HUES48 (cell line): ENCODE measurements around the gene DYSF.

Source experiments
- H3K27ac ChIP-seq: one replicate; pipeline ENCODE4 v1.7.0; 2013; ENCODE audit warnings: low read depth, low read length, inconsistent platforms
- H3K27me3 ChIP-seq: 2 replicates; pipeline ENCODE4 v1.6.1; 2013; ENCODE audit warnings: mild to moderate bottlenecking, low read length; ENCODE audit not compliant: control insufficient read depth, insufficient read depth
- H3K36me3 ChIP-seq: 2 replicates; pipeline ENCODE4 v1.6.1; 2013; ENCODE audit warnings: low read length; ENCODE audit not compliant: control insufficient read depth, insufficient read depth
- H3K4me1 ChIP-seq: 2 replicates; pipeline ENCODE4 v1.6.1; 2013; ENCODE audit warnings: mild to moderate bottlenecking, low read length; ENCODE audit not compliant: control insufficient read depth, insufficient read depth
- H3K4me3 ChIP-seq: 2 replicates; pipeline ENCODE4 v1.5.1; 2013; ENCODE audit warnings: mild to moderate bottlenecking, low read depth, low read length
- H3K9ac ChIP-seq: 2 replicates; pipeline ENCODE4 v1.6.1; 2013; ENCODE audit warnings: mild to moderate bottlenecking, low read depth, low read length, moderate library complexity
- H3K9me3 ChIP-seq: 2 replicates; pipeline ENCODE4 v1.6.1; 2013; ENCODE audit warnings: low read length; ENCODE audit not compliant: control insufficient read depth, insufficient read depth

Gene DYSF

DNA sequence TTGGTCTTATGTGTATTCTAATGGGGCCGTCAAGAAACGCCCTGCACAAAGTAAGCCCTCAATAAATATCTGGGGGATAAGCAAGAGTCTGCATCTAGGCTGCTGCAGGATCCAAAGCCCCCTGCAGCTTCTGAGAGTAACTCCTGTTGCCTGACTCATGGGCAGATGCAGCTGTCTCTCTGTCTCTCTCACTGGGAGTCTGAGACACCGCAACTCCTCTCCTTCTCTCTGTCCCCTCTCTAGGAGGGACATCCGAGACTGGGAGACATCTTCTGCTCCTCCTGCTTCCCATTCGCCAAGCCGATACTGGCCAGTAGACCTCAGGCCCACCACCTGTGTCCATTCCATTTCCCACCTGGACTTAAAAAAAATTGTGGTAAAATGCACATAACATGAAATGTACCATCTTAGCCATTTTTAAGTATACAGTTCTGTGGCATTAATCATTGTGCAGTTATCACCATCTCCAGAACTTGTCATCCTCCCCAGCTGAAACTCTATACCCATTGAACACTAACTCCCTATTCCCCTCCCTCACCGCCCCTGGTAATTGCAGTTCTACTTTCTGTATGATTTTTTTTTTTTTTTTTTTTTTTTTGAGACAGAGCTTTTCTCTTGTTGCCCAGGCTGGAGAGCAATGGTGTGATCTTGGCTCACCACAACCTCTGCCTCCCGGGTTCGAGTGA lies 20.1 kb downstream of the DYSF start:
- Histone ChIP-seq H3K27ac (no peak overlapping the region), H3K9ac (no peak overlapping the region), H3K36me3 (no peaks in the 10 kb centered on the region), H3K27me3 (peaks cover 14% of the 10 kb centered on the region), H3K4me1 (peaks cover 5% of the 10 kb centered on the region; the same call in 1 of the 2 replicates), H3K4me3 (no peak overlapping the region), H3K9me3 (no peaks in the 10 kb centered on the region)

- no peaks in the 10 kb centered on the region for H3K36me3 ChIP-seq
- no peak overlapping the region for H3K9ac ChIP-seq
- H3K9me3 ChIP-seq, result no peaks in the 10 kb centered on the region
- peaks cover 5% of the 10 kb centered on the region; the same call in 1 of the 2 replicates for H3K4me1 ChIP-seq
- no peak overlapping the region for H3K27ac ChIP-seq
- H3K4me3 ChIP-seq, result no peak overlapping the region
- peaks cover 6% of the 10 kb centered on the region for H3K27me3 ChIP-seq
Measured at GRCh38 chr2:71474116-71474743, 20.9 kb downstream of the DYSF start.

GRCh38 chr2:71474744-71475397 lies 21.5 kb downstream of the DYSF start:
- Histone ChIP-seq H3K27me3 (no peaks in the 10 kb centered on the region; the same call in 1 of the 2 replicates), H3K4me3 (no peak overlapping the region), H3K4me1 (peaks cover 5% of the 10 kb centered on the region; the same call in 1 of the 2 replicates), H3K36me3 (no peaks in the 10 kb centered on the region), H3K9ac (no peak overlapping the region), H3K27ac (no peak overlapping the region), H3K9me3 (no peaks in the 10 kb centered on the region)

DNA sequence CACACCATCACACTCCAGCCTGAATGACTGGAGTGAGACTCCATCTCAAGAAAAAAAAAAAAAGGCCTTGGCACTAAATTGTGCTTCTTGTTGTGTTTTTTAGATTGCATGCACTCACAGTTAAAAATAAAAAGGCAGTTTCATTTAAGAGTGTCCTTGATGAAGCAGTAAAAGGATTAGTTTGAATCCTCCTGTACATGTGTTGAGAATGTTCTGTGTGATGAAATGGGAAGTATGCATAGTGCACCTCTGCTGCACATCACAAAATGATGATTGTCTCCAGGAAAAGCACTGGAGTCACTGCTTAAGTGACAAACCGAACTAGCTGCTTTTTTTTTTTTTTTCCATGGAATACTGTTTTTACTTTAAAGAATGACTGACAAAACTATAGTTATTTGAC lies 23.1 kb downstream of the DYSF start:
- no peaks in the 10 kb centered on the region for H3K27me3 ChIP-seq
- H3K27ac ChIP-seq, result no peak overlapping the region
- no peak overlapping the region for H3K4me3 ChIP-seq
- H3K36me3 ChIP-seq, result no peaks in the 10 kb centered on the region
- peaks cover 5% of the 10 kb centered on the region; the same call in 1 of the 2 replicates for H3K4me1 ChIP-seq
- H3K9me3 ChIP-seq, result no peaks in the 10 kb centered on the region
- H3K9ac ChIP-seq, result no peak overlapping the region

DNA sequence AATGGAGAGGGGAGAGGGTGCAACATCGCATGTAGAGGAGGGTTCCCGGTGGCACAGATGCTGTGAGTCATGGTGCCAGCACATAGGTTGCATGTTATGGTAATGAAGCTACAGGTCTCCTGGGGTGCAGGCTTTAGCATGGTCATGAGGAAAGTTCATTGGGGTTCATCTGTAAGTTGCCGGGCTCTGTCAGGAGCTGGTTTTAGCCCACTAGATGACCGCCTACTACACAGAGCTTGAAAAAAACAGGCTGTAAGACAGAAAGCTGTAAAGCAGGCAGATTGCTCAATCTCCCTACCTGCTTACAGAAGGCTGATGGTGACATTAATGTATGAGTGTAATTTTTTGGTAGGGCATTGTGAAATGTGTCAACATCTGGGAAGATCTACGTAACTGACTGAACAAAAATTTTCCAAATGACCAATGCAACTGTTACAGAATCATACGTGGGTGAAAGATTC lies 23.9 kb downstream of the DYSF start:
- Histone ChIP-seq H3K36me3 (no peaks in the 10 kb centered on the region), H3K4me3 (no peak overlapping the region), H3K27ac (no peak overlapping the region), H3K27me3 (no peaks in the 10 kb centered on the region), H3K9ac (no peak overlapping the region), H3K9me3 (no peaks in the 10 kb centered on the region), H3K4me1 (peaks cover 9% of the 10 kb centered on the region)

DNA sequence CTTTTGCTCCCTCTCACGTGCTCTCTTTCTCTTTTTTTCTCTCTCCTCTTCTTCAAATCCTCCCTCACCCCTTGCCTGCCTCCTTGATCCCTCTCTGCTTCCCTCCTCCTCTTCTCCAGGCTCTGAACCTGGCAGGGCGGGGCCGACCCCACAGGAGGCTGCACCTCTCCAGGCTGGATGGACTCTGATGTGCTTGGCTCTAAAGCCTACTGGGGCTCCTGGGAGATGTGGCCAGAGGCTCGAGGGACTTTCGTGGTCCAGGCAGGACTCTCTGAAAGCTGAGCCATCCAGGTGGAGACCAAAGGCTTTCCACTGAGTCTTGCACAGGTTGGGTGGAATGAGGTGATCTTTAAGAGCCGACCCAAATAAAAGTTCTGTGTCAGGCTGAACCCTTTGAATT lies 25.4 kb downstream of the DYSF start:
- Histone ChIP-seq H3K4me3 (no peak overlapping the region), H3K27ac (no peak overlapping the region), H3K9me3 (no peaks in the 10 kb centered on the region), H3K36me3 (no peaks in the 10 kb centered on the region), H3K27me3 (no peaks in the 10 kb centered on the region), H3K4me1 (peaks cover 11% of the 10 kb centered on the region), H3K9ac (no peak overlapping the region)

GRCh38 chr2:71479261-71479660 lies 25.9 kb downstream of the DYSF start:
- Histone ChIP-seq H3K27ac (no peak overlapping the region), H3K27me3 (no peaks in the 10 kb centered on the region), H3K9me3 (no peaks in the 10 kb centered on the region), H3K9ac (no peak overlapping the region), H3K36me3 (no peaks in the 10 kb centered on the region), H3K4me1 (peaks cover 11% of the 10 kb centered on the region), H3K4me3 (no peak overlapping the region)

GRCh38 chr2:71481111-71481510 lies 27.8 kb downstream of the DYSF start:
- no peaks in the 10 kb centered on the region for H3K36me3 ChIP-seq
- no peaks in the 10 kb centered on the region for H3K9me3 ChIP-seq
- no peak overlapping the region for H3K4me3 ChIP-seq
- H3K27ac ChIP-seq, result no peak overlapping the region
- H3K4me1 ChIP-seq, result peaks cover 11% of the 10 kb centered on the region
- H3K9ac ChIP-seq, result no peak overlapping the region
- no peaks in the 10 kb centered on the region for H3K27me3 ChIP-seq

DNA sequence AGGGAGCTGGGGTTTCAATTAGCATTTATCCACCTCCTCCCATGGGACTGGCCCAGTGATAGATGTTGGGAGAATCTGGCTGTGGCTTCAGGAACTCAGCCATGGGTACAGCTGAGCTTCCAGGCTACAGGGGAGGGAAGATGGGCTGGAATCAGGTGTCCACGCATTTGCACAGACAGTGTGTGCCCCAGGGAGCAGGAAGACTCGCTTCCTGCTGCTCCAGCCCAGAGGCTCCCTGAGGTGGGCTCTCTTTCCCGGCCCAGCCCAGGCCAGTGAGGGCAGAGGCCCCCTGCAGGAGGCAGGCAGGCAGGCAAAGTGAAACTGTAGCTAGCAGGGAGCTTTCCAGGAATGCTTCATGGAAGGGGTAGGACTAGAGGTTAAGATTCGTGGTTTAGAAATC lies 28.7 kb downstream of the DYSF start:
- Histone ChIP-seq H3K27ac (no peak overlapping the region), H3K4me1 (peaks cover 8% of the 10 kb centered on the region), H3K36me3 (no peaks in the 10 kb centered on the region), H3K27me3 (no peaks in the 10 kb centered on the region), H3K9me3 (no peaks in the 10 kb centered on the region), H3K9ac (no peak overlapping the region), H3K4me3 (no peak overlapping the region)

- Histone ChIP-seq H3K27me3 (no peaks in the 10 kb centered on the region), H3K9me3 (no peaks in the 10 kb centered on the region), H3K27ac (no peak overlapping the region), H3K4me1 (peaks cover 5% of the 10 kb centered on the region), H3K4me3 (no peak overlapping the region), H3K36me3 (no peaks in the 10 kb centered on the region), H3K9ac (no peak overlapping the region)
Measured at GRCh38 chr2:71483246-71483645, 29.9 kb downstream of the DYSF start.

- Histone ChIP-seq H3K4me1 (peaks cover 5% of the 10 kb centered on the region), H3K27ac (no peak overlapping the region), H3K36me3 (no peaks in the 10 kb centered on the region), H3K9me3 (no peaks in the 10 kb centered on the region), H3K9ac (no peak overlapping the region), H3K4me3 (no peak overlapping the region), H3K27me3 (no peaks in the 10 kb centered on the region)
Measured at GRCh38 chr2:71484354-71484753, 31.0 kb downstream of the DYSF start.
